ENCODE measurements around the gene SPA17. TPM values are rescaled to one million over a fixed set of nuclear protein-coding genes. Genes with fewer than 3 reads are reported as not detected.

SPA17 gene
- total and polyA plus RNA-seq, 4 donors: 14.4 to 28.9 (median 16.0) TPM

GRCh38 chr11:124643042-124643604 lies 30.6 kb upstream of the SPA17 start:
- no peak overlapping the region for H3K27ac ChIP-seq (ENCODE audit: low read depth in 1 of 2, low read length in 1 of 2)
- no peak for ATAC-seq (ENCODE audit: insufficient read depth, low FRiP score)
- DNase-seq: no peak

GRCh38 chr11:124643605-124644425 lies 29.9 kb upstream of the SPA17 start:
- ATAC-seq (ENCODE audit: insufficient read depth, low FRiP score) (no peak), DNase-seq (no peak)
- Histone ChIP-seq H3K27ac (ENCODE audit: low read depth in 1 of 2, low read length in 1 of 2) (no peak overlapping the region), H3K4me1 (ENCODE audit: control insufficient read depth in 5 of 5, insufficient read depth in 5 of 5, low read length in 5 of 5) (no peaks in the 10 kb centered on the region), H3K9me3 (ENCODE audit: control insufficient read depth in 4 of 4, insufficient read depth in 3 of 4, low read length in 3 of 4) (no peaks in the 10 kb centered on the region), H3K9ac (ENCODE audit: insufficient read depth in 1 of 2, low read length in 2 of 2) (no peak overlapping the region), H3K4me3 (no peak overlapping the region), H3K36me3 (ENCODE audit: control insufficient read depth in 4 of 4, insufficient read depth in 4 of 4, low read length in 4 of 4) (peaks cover 0 to 1% (median under 1%) of the 10 kb centered on the region in 4 donors), H3K27me3 (ENCODE audit: control insufficient read depth in 3 of 3, insufficient read depth in 3 of 3, low read length in 2 of 3) (no peaks in the 10 kb centered on the region)
- TF ChIP-seq CTCF (IDR thresholded peaks at IDR 0.05; ENCODE audit: control extremely low read depth, extremely low read depth): no peak
- 37 to 48% methylated on average over 3 of the region's 3 CpGs for WGBS, 2 donors

More at GRCh38 chr11:124643042-124643604, 30.6 kb upstream of the SPA17 start:
- Histone ChIP-seq H3K36me3 (ENCODE audit: control insufficient read depth in 4 of 4, insufficient read depth in 4 of 4, low read length in 4 of 4) (peaks cover 0 to 5% (median under 1%) of the 10 kb centered on the region in 4 donors), H3K9me3 (ENCODE audit: control insufficient read depth in 4 of 4, insufficient read depth in 3 of 4, low read length in 3 of 4) (no peaks in the 10 kb centered on the region), H3K9ac (ENCODE audit: insufficient read depth in 1 of 2, low read length in 2 of 2) (no peak overlapping the region), H3K27me3 (ENCODE audit: control insufficient read depth in 3 of 3, insufficient read depth in 3 of 3, low read length in 2 of 3) (no peaks in the 10 kb centered on the region), H3K4me1 (ENCODE audit: control insufficient read depth in 5 of 5, insufficient read depth in 5 of 5, low read length in 5 of 5) (no peaks in the 10 kb centered on the region), H3K4me3 (no peak overlapping the region)
- TF ChIP-seq CTCF (IDR thresholded peaks at IDR 0.05; ENCODE audit: control extremely low read depth, extremely low read depth): no peak
- whole genome bisulfite sequencing, 2 donors: 81 to 88% methylated on average over 10 of the region's 10 CpGs

GRCh38 chr11:124644426-124645280 lies 29.1 kb upstream of the SPA17 start:
- no peak overlapping the region for H3K4me3 ChIP-seq
- peak; percentile 76 for ATAC-seq (ENCODE audit: insufficient read depth, low FRiP score)

More at GRCh38 chr11:124644426-124645280, 29.1 kb upstream of the SPA17 start:
- Histone ChIP-seq H3K9ac (ENCODE audit: insufficient read depth in 1 of 2, low read length in 2 of 2) (no peak overlapping the region), H3K27me3 (ENCODE audit: control insufficient read depth in 3 of 3, insufficient read depth in 3 of 3, low read length in 2 of 3) (no peaks in the 10 kb centered on the region), H3K27ac (ENCODE audit: low read depth in 1 of 2, low read length in 1 of 2) (no peak overlapping the region), H3K9me3 (ENCODE audit: control insufficient read depth in 4 of 4, insufficient read depth in 3 of 4, low read length in 3 of 4) (no peaks in the 10 kb centered on the region), H3K36me3 (ENCODE audit: control insufficient read depth in 4 of 4, insufficient read depth in 4 of 4, low read length in 4 of 4) (peaks cover 0 to 5% (median 0%) of the 10 kb centered on the region in 4 donors), H3K4me1 (ENCODE audit: control insufficient read depth in 5 of 5, insufficient read depth in 5 of 5, low read length in 5 of 5) (no peaks in the 10 kb centered on the region)
- TF ChIP-seq CTCF (IDR thresholded peaks at IDR 0.05; ENCODE audit: control extremely low read depth, extremely low read depth): peak; percentile 55
- 22 to 26% methylated on average over 16 of the region's 16 CpGs for WGBS, 2 donors
- peak; percentile 71 to 77 (median 76) for DNase-seq

Data from lung (tissue), 12 donors.